KOPT-K1 (cell line): Measurements from ENCODE around the gene CHML.

ENCODE experiments used
- H3K27ac ChIP-seq: fragments of 200-600 bp; sonication (generic); 2 replicates; pipeline ENCODE4 v1.5.1; 2016; ENCODE audit warnings: antibody characterized with exemption, mild to moderate bottlenecking, low read depth, low read length; ENCODE audit not compliant: poor library complexity, severe bottlenecking
- H3K36me3 ChIP-seq: fragments of 200-600 bp; sonication (generic); 2 replicates; pipeline ENCODE4 v1.5.1; 2017; ENCODE audit warnings: antibody characterized with exemption, mild to moderate bottlenecking, low read length, moderate library complexity; ENCODE audit not compliant: insufficient read depth
- H3K9me3 ChIP-seq: fragments of 200-600 bp; sonication (generic); 2 replicates; pipeline ENCODE4 v1.5.1; 2017; ENCODE audit warnings: antibody characterized with exemption, low read length, mild to moderate bottlenecking; ENCODE audit not compliant: insufficient read depth, poor library complexity, severe bottlenecking

CHML gene

DNA sequence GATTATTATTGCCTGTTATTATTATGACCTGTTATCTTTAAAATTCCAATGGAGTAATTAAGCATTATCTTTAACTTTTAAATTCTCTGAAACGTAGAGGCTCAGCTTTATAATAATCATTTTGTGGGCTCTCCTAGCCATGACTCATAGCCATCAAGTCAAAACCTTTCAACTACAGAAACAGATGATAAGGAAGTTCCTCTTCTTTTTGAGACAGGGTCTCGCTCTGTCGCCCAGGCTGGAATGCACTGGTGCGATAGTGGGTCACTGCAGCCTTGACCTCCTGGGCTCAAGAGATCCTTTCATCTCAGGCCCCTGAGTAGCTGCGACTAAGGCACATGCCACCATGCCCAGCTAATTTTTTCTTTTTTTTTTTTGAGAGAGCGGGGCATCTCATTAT, 43.5 kb downstream of the CHML start:
- H3K27ac ChIP-seq: no peak overlapping the region
- 0 out of 2 replicates have a peak, but pooled peaks cover 4% of the 10 kb centered on the region for H3K36me3 ChIP-seq
- H3K9me3 ChIP-seq: no peaks in the 10 kb centered on the region

DNA sequence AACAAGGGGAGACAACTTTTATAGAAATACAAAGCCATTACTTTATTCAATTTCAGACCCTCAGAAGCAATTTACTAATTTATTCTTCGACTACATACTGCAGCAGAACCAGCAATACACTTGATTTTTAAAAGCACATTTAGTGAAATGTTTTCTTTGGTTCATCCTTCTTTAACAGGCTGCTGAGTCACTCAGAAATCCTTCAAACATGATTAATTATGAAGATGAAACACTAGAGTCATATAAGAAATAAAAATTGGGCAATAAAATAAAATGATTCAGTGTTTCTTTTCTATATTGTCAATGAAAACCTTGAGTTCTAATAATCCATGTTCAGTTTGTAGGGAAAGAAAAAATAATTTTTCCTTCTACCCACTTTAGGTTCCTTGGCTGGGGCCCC, 47.0 kb downstream of the CHML start:
- Histone ChIP-seq H3K27ac (no peak overlapping the region), H3K36me3 (0 out of 2 replicates have a peak, but pooled peaks cover 4% of the 10 kb centered on the region), H3K9me3 (no peaks in the 10 kb centered on the region)

DNA sequence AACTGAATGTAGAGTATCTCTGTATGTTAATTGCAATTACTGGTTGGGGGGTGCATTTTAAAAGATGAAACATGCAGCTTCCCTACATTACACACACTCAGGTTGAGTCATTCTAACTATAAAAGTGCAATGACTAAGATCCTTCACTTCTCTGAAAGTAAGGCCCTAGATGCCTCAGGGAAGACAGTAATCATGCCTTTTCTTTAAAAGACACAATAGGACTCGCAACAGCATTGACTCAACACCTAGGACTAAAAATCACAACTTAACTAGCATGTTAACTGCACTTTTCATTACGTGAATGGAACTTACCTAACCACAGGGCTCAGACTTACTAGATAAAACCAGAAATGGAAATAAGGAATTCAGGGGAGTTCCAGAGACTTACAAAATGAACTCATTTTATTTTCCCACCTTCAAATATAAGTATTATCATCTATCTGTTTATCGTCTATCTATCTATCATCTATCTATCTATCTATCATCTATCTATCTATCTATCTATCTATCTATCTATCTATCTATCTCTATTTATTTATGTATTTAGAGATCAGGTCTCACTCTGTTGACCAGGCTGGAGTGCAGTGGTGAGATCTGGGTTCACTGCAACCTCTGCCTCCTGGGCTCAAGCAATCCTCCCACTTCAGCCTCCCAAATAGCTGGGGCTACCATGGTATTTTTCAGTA, 47.8 kb downstream of the CHML start:
- H3K36me3 ChIP-seq: 0 out of 2 replicates have a peak, but pooled peaks cover 4% of the 10 kb centered on the region
- no peaks in the 10 kb centered on the region for H3K9me3 ChIP-seq
- H3K27ac ChIP-seq: no peak overlapping the region

DNA sequence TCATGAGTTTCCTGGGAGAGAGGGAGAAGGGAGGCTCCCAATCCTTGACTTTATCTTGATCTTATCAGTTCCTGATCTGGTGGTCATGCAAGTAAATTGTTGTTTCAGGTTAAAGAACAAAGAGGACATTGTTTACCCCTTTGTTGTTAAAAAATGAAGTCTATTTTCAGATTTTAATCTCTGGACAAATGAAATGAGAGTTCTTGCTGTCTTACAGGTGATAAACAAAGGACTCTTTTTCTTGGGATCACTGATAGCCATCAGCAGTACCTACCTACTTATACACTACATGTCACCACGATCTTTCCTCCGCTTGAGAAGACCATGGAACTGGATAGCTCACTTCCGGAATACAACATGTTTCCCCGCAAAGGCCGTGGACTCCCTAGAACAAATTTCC, 48.4 kb downstream of the CHML start:
- Histone ChIP-seq H3K27ac (no peak overlapping the region), H3K36me3 (0 out of 2 replicates have a peak, but pooled peaks cover 4% of the 10 kb centered on the region), H3K9me3 (no peaks in the 10 kb centered on the region)

DNA sequence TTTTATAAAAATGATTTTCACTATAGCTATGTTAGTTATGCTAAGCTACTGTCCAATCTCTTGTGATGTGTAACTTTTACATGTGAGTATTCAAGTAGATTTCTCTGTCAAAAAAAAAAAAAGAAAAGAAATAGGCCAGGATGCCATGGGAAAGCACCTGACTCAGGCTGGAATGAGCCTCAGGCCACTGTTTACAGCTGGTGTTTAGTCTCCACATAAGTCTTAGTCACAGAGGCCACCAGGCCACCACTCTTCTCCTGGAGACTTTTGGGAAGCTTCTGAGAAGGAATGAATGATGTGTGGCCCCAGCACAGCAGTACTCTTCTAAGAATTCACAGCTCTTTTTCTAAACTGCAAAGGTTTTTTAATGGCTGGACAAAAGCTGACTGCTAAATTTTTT, 48.9 kb downstream of the CHML start:
- H3K9me3 ChIP-seq: no peaks in the 10 kb centered on the region
- no peak overlapping the region for H3K27ac ChIP-seq
- H3K36me3 ChIP-seq: 0 out of 2 replicates have a peak, but pooled peaks cover 4% of the 10 kb centered on the region

DNA sequence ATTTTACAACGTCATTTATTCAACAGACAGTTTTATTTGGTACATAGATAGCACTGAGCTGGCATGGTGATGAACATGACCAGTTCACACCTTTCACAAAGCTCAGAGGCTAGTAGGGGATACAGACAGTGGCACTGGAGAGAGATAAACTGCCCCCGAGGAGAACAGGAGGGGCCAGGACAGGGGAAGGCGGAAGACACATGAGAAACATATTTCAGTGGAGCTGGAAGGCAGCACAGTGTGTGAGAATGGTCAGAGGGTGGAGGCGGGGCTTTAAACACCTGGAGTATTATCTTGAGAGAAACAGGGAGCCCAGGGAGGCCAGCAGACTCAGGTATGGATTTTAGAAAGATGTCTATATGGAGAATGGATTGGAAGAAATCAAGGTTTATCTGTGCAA, 49.5 kb downstream of the CHML start:
- 0 out of 2 replicates have a peak, but pooled peaks cover 4% of the 10 kb centered on the region for H3K36me3 ChIP-seq
- no peak overlapping the region for H3K27ac ChIP-seq
- H3K9me3 ChIP-seq: no peaks in the 10 kb centered on the region
